Right ventricle myocardium superior (tissue), 1 donor: ENCODE results near the gene ACTL9. TPM values are rescaled to one million over a fixed set of nuclear protein-coding genes. Genes with fewer than 3 reads are reported as not detected.
"Not testable (repeated sequence)": the region's sequence is repeated elsewhere in the genome, so short reads cannot be mapped to it uniquely, and the experiment has no call there.

Source experiments
- ATAC-seq: fragments of 200-7000 bp; cut with Tn5 transposase; one replicate; pipeline ENCODE4 v1.9.1; 2020; ENCODE audit warnings: mild to moderate bottlenecking; ENCODE audit not compliant: poor library complexity
- DNase-seq: peaks from one replicate; pipeline ENCODE4 v3.0.0-alpha.2; 2020
- intact Hi-C: fragments of 100-400 bp; cut with DNase I; formaldehyde crosslinking; loops from one replicate; pipeline ENCODE4 v1.11.2; 2022
- long read RNA-seq: library from polyadenylated mRNA; unstranded; transcript quantifications from one replicate; pipeline ENCODE4 v2.0.0, GENCODE V29; 2021
- total RNA-seq: library from RNA; stranded (reverse); fragmentation: NEBNext Ultra II Directional; extraction: Animal tissue kit (Norgen Biotek cat#: 25700); gene quantifications from one replicate; pipeline ENCODE4 v1.2.1, GENCODE V29; 2021
- donor health status: DM: no; HTN: yes; CAD: no; lungs with severe emphysema.

ACTL9 gene
- not detected for total RNA-seq
- long read RNA-seq: 0 reads

GRCh38 chr19:8698433-8699063 is at the start of gene ACTL9:
Gene ACTL9 (minus strand): TSS chr19:8698795. CDS start chr19:8698701, 94 bp downstream.
- no peak for DNase-seq
- no peak for ATAC-seq
- intact Hi-C loops: no loop called here

GRCh38 chr19:8739291-8740065 is 40.9 kb upstream of the ACTL9 start:
- ATAC-seq, DNase-seq, intact Hi-C loops: not testable (repeated sequence)

- intact Hi-C loops: no loop called here
- DNase-seq: no peak
- no peak for ATAC-seq
Observed at GRCh38 chr19:8738377-8738776, 39.8 kb upstream of the ACTL9 start.

- intact Hi-C loops: no loop called here
- DNase-seq: no peak
- no peak for ATAC-seq
Observed at GRCh38 chr19:8731428-8732169, 33.0 kb upstream of the ACTL9 start.

- no peak for DNase-seq
- intact Hi-C loops: no loop called here
- ATAC-seq: no peak
Observed at GRCh38 chr19:8724276-8724675, 25.7 kb upstream of the ACTL9 start.

- DNase-seq: no peak
- ATAC-seq: no peak
- intact Hi-C loops: no loop called here
Observed at GRCh38 chr19:8722032-8722431, 23.4 kb upstream of the ACTL9 start.

- ATAC-seq (no peak), DNase-seq (no peak)
- intact Hi-C loops: no loop called here
Observed at GRCh38 chr19:8721334-8721733, 22.7 kb upstream of the ACTL9 start, which contains the start of gene OR2Z1. Gene OR2Z1 (plus strand): TSS chr19:8721634. CDS start chr19:8731029, 9,395 bp downstream.

- ATAC-seq, intact Hi-C loops: not testable (repeated sequence)
Observed at GRCh38 chr19:8710337-8710736, 11.7 kb upstream of the ACTL9 start.

GRCh38 chr19:8705742-8706141 is 7.1 kb upstream of the ACTL9 start:
- no peak for DNase-seq
- no peak for ATAC-seq
- intact Hi-C loops: no loop called here

More at GRCh38 chr19:8710337-8710736, 11.7 kb upstream of the ACTL9 start:
- DNase-seq: not testable (repeated sequence)

- intact Hi-C loops, DNase-seq, ATAC-seq: not testable (repeated sequence)
Observed at GRCh38 chr19:8705304-8705703, 6.7 kb upstream of the ACTL9 start.

- intact Hi-C loops: no loop called here
- DNase-seq (no peak), ATAC-seq (no peak)
Observed at GRCh38 chr19:8703223-8703622, 4.6 kb upstream of the ACTL9 start.

GRCh38 chr19:8702350-8702749 is 3.8 kb upstream of the ACTL9 start:
- DNase-seq (no peak), ATAC-seq (no peak)
- intact Hi-C loops: no loop called here

GRCh38 chr19:8700956-8701355 is 2.4 kb upstream of the ACTL9 start:
- intact Hi-C loops: no loop called here
- no peak for ATAC-seq
- DNase-seq: no peak

- no peak for DNase-seq
- intact Hi-C loops: no loop called here
- no peak for ATAC-seq
Observed at GRCh38 chr19:8699908-8700307, 1.3 kb upstream of the ACTL9 start.

GRCh38 chr19:8697671-8698432 is 743 bp downstream of the ACTL9 start:
- ATAC-seq (no peak), DNase-seq (no peak)
- intact Hi-C loops: no loop called here

- ATAC-seq: no peak
- intact Hi-C loops: no loop called here
Observed at GRCh38 chr19:8696993-8697392, 1.6 kb downstream of the ACTL9 start.

GRCh38 chr19:8695911-8696310 is 2.7 kb downstream of the ACTL9 start:
- ATAC-seq (no peak), DNase-seq (no peak)
- intact Hi-C loops: no loop called here

More at GRCh38 chr19:8696993-8697392, 1.6 kb downstream of the ACTL9 start:
- DNase-seq: no peak

- intact Hi-C loops: no loop called here
- ATAC-seq (no peak), DNase-seq (no peak)
Observed at GRCh38 chr19:8695501-8695900, 3.1 kb downstream of the ACTL9 start.
